Natural killer cell (primary cell): ENCODE results near the gene ALOX5. TPM values are rescaled to one million over a fixed set of nuclear protein-coding genes. Genes with fewer than 3 reads are reported as not detected.

Experiments used
- ATAC-seq, 3 donors: fragments of 150-1000 bp in 2 of 3; fragments of 200-7000 bp in 1 of 3; cut with Tn5 transposase; 1 replicate in 1 of 3; 2 replicates in 2 of 3; pipeline ENCODE4 v1.10.0; 2021; ENCODE audit warnings: mild to moderate bottlenecking in 2 of 3, moderate library complexity in 2 of 3
- DNase-seq, 2 donors: peaks; one replicate each; pipeline versions ENCODE4 v3.0.0 to v3.0.0-alpha.2; 2013 to 2021; ENCODE audit warnings: mixed read lengths in 1 of 2
- H3K27ac ChIP-seq: one replicate; pipeline ENCODE4 v1.5.1; 2013; ENCODE audit warnings: mild to moderate bottlenecking, low read length
- H3K27me3 ChIP-seq: one replicate; pipeline ENCODE4 v1.6.1; 2013; ENCODE audit warnings: low read length; ENCODE audit not compliant: control insufficient read depth, insufficient read depth
- H3K36me3 ChIP-seq: one replicate; pipeline ENCODE4 v1.6.1; 2013; ENCODE audit warnings: low read length; ENCODE audit not compliant: control insufficient read depth, insufficient read depth
- H3K4me1 ChIP-seq: one replicate; pipeline ENCODE4 v1.6.1; 2013; ENCODE audit warnings: low read length; ENCODE audit not compliant: control insufficient read depth, insufficient read depth
- H3K4me3 ChIP-seq: one replicate; pipeline ENCODE4 v1.5.1; 2013; ENCODE audit warnings: low read length
- H3K9me3 ChIP-seq: one replicate; pipeline ENCODE4 v1.6.1; 2013; ENCODE audit warnings: low read length; ENCODE audit not compliant: control insufficient read depth, insufficient read depth
- H3K27ac Mint-ChIP-seq, 2 donors: one replicate each; pipeline ENCODE4 v1.8.0; 2022; ENCODE audit warnings: mild to moderate bottlenecking in 2 of 2, mixed read lengths in 2 of 2, moderate library complexity in 1 of 2
- H3K27me3 Mint-ChIP-seq, 2 donors: one replicate each; pipeline ENCODE4 v1.8.0; 2022; ENCODE audit warnings: low read depth in 2 of 2, mixed read lengths in 2 of 2
- H3K36me3 Mint-ChIP-seq: one replicate; pipeline ENCODE4 v1.8.0; 2022; ENCODE audit warnings: mixed read lengths
- H3K4me1 Mint-ChIP-seq, 2 donors: one replicate each; pipeline ENCODE4 v1.8.0; 2022; ENCODE audit warnings: mixed read lengths in 2 of 2
- H3K4me3 Mint-ChIP-seq: one replicate; pipeline ENCODE4 v1.8.0; 2022; ENCODE audit warnings: mild to moderate bottlenecking, moderate library complexity, mixed read lengths
- H3K9me3 Mint-ChIP-seq, 2 donors: one replicate each; pipeline ENCODE4 v1.8.0; 2022; ENCODE audit warnings: mixed read lengths in 2 of 2
- WGBS: methylation state at CpG from one replicate; pipeline ENCODE4 v1.1.7; 2013; ENCODE audit warnings: missing lambda C conversion rate; ENCODE audit not compliant: insufficient coverage; 5-methylcytosine and 5-hydroxymethylcytosine counted together
- intact Hi-C: fragments of 100-400 bp; cut with micrococcal nuclease; formaldehyde crosslinking; loops from one replicate; pipeline ENCODE4 v1.14.2; 2022
- total RNA-seq, 4 donors: library from RNA; stranded (reverse); fragments of 120-200 nt in 1 of 4; gene quantifications; one replicate each; pipeline versions ENCODE4 v1.2.3 to v1.2.4, GENCODE V29; 2013 to 2022
- TF ChIP-seq, protein P1 (sequence below): fragments of 200-600 bp; IDR thresholded peaks from one replicate; pipeline ENCODE4 v1.8.0; 2022; ENCODE audit warnings: antibody characterized with exemption

ALOX5 gene
- total RNA-seq, 3 donors from 2014 or later (not counting 1 experiment from before 2014, with no cell fraction given) = 8.6 to 93.5 (median 12.4) TPM

- TF ChIP-seq, protein P1, sequence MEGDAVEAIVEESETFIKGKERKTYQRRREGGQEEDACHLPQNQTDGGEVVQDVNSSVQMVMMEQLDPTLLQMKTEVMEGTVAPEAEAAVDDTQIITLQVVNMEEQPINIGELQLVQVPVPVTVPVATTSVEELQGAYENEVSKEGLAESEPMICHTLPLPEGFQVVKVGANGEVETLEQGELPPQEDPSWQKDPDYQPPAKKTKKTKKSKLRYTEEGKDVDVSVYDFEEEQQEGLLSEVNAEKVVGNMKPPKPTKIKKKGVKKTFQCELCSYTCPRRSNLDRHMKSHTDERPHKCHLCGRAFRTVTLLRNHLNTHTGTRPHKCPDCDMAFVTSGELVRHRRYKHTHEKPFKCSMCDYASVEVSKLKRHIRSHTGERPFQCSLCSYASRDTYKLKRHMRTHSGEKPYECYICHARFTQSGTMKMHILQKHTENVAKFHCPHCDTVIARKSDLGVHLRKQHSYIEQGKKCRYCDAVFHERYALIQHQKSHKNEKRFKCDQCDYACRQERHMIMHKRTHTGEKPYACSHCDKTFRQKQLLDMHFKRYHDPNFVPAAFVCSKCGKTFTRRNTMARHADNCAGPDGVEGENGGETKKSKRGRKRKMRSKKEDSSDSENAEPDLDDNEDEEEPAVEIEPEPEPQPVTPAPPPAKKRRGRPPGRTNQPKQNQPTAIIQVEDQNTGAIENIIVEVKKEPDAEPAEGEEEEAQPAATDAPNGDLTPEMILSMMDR = no peak
- H3K4me1 ChIP-seq = no peaks in the 10 kb centered on the region
- H3K36me3 ChIP-seq = no peaks in the 10 kb centered on the region
- Mint-ChIP-seq H3K27ac (no peak overlapping the region), H3K36me3 (no peaks in the 10 kb centered on the region), H3K9me3 (no peaks in the 10 kb centered on the region), H3K27me3 (peaks cover 51 to 61% of the 10 kb centered on the region in 2 donors), H3K4me1 (peaks cover 4 to 5% of the 10 kb centered on the region in 2 donors), H3K4me3 (no peak overlapping the region)
- WGBS = no CpG with 5 or more reads among the region's 2 CpGs
- no peak overlapping the region for H3K27ac ChIP-seq
- intact Hi-C loops = no loop called here
- no peak for DNase-seq
- no peaks in the 10 kb centered on the region for H3K9me3 ChIP-seq
- no peak overlapping the region for H3K4me3 ChIP-seq
- no peak for ATAC-seq
- H3K27me3 ChIP-seq = peaks cover 7% of the 10 kb centered on the region
These were observed 5.8 kb upstream of the ALOX5 start for GRCh38 chr10:45368181-45368580.

GRCh38 chr10:45370202-45370955, 3.6 kb upstream of the ALOX5 start:
- TF ChIP-seq, protein P1 = no peak
- Mint-ChIP-seq H3K27ac (no peak overlapping the region), H3K27me3 (peaks cover 45 to 48% of the 10 kb centered on the region in 2 donors), H3K36me3 (no peaks in the 10 kb centered on the region), H3K4me1 (peaks cover 5 to 14% of the 10 kb centered on the region in 2 donors), H3K9me3 (no peaks in the 10 kb centered on the region), H3K4me3 (no peak overlapping the region)
- Histone ChIP-seq H3K4me1 (peaks cover 18% of the 10 kb centered on the region), H3K27ac (no peak overlapping the region), H3K27me3 (peaks cover 11% of the 10 kb centered on the region), H3K36me3 (no peaks in the 10 kb centered on the region), H3K9me3 (no peaks in the 10 kb centered on the region), H3K4me3 (no peak overlapping the region)
- intact Hi-C loops = no loop called here
- no peak for DNase-seq
- 86% methylated on average over 4 of the region's 6 CpGs for WGBS
- no peak for ATAC-seq

DNA sequence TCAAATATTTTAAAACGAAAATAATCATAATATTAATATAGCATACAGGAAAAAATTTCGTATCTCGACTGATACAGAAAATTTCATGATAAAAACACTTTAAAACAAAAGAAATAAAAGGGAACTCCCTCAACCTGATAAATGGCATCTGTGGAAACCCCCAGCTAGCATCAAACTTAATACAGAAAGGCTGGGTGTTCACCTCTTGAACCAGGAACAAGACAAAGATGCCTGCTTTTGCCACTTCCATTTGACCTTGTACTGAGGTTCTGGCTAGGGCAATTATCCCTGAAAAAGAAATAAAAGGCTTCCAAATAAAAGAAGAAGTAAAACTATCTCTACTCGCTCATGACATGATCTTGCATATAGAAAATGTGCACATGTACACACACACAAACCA, 2.5 kb upstream of the ALOX5 start:
- TF ChIP-seq, protein P1 = no peak
- Histone ChIP-seq H3K27ac (no peak overlapping the region), H3K9me3 (no peaks in the 10 kb centered on the region), H3K27me3 (peaks cover 11% of the 10 kb centered on the region), H3K4me1 (peaks cover 18% of the 10 kb centered on the region), H3K4me3 (no peak overlapping the region), H3K36me3 (no peaks in the 10 kb centered on the region)
- intact Hi-C loops = no loop called here
- Mint-ChIP-seq H3K36me3 (no peaks in the 10 kb centered on the region), H3K4me3 (no peak overlapping the region), H3K27me3 (peaks cover 50 to 56% of the 10 kb centered on the region in 2 donors), H3K9me3 (no peaks in the 10 kb centered on the region), H3K27ac (no peak overlapping the region), H3K4me1 (peaks cover 5 to 14% of the 10 kb centered on the region in 2 donors)
- no CpG with 5 or more reads among the region's 4 CpGs for WGBS
- DNase-seq (no peak), ATAC-seq (no peak)
